ENCODE data around the gene CSTA. TPM values are rescaled to one million over a fixed set of nuclear protein-coding genes. Genes with fewer than 3 reads are reported as not detected.

Gene CSTA
- total and polyA plus RNA-seq, 2 experiments from 2014 or later, result 0.28 TPM; not detected in 1

DNA sequence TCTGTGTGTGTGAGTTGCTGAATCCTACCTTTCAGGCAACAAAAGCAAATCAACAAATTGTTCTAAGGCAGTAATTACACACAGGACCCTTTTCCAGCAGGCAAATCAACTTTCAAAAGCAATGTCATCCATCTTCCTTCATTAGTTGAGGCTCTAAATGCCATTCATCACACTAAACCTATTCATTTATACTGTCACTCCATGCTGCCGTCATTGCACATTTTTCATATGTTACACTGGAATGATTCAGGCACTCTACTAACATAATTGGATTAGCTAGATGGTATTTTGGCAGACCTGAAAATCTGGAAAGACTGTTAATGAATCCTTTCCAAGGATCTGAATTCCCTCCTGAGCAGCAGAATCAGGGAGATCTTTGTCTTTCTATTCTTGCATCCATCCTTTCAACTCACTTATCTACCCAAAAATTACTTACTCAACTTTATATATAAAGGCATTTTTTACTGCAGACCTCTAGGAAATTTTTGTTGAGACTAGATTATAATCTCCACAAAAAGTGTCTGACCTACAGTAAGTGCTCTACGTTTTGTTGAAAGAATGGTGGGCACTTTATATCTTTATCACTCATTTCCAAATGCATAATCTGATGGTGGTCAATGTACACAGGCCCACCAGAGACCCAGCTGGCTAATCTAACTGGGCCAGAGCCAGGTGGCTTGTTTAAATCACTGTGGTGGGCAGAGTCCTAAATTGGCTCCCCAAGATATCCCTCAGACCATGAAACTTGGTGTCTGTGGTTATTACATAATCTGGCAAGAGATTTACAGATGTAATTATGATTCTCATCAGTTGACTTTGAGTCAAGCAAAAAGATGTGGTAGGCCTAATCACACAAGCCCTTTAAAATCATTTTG is 33.0 kb downstream of the CSTA start:
- Histone ChIP-seq H3K27ac (no peak overlapping the region), H2AFZ (no peak overlapping the region), H3K9me2 (replicated peaks; ENCODE audit: insufficient read depth) (no peaks in the 10 kb centered on the region), H3K9me3 (ENCODE audit: low read depth) (no peaks in the 10 kb centered on the region), H3K4me3 (no peak overlapping the region), H4K20me1 (ENCODE audit: insufficient read depth, poor library complexity, severe bottlenecking) (no peaks in the 10 kb centered on the region), H3K79me2 (no peaks in the 10 kb centered on the region), H3K36me3 (replicated peaks; ENCODE audit: insufficient read depth, low read depth) (no peaks in the 10 kb centered on the region), H3K4me2 (no peak overlapping the region), H3K4me1 (ENCODE audit: insufficient read depth) (peaks cover 11% of the 10 kb centered on the region), H3K27me3 (no peaks in the 10 kb centered on the region)
- TF ChIP-seq EZH2 (IDR thresholded peaks at IDR 0.05; ENCODE audit: borderline replicate concordance) (no peak), EZH2phosphoT487 (IDR thresholded peaks at IDR 0.05; ENCODE audit: low read depth, severe bottlenecking, unreplicated experiment) (no peak)
- TF ChIP-seq, protein P1, sequence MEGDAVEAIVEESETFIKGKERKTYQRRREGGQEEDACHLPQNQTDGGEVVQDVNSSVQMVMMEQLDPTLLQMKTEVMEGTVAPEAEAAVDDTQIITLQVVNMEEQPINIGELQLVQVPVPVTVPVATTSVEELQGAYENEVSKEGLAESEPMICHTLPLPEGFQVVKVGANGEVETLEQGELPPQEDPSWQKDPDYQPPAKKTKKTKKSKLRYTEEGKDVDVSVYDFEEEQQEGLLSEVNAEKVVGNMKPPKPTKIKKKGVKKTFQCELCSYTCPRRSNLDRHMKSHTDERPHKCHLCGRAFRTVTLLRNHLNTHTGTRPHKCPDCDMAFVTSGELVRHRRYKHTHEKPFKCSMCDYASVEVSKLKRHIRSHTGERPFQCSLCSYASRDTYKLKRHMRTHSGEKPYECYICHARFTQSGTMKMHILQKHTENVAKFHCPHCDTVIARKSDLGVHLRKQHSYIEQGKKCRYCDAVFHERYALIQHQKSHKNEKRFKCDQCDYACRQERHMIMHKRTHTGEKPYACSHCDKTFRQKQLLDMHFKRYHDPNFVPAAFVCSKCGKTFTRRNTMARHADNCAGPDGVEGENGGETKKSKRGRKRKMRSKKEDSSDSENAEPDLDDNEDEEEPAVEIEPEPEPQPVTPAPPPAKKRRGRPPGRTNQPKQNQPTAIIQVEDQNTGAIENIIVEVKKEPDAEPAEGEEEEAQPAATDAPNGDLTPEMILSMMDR (IDR thresholded peaks at IDR 0.05; ENCODE audit: poor library complexity), result no peak
- DNase-seq (ENCODE audit: low spot score), result no peak
- WGBS (ENCODE audit: low lambda C conversion rate, missing lambda C conversion rate), result 79% methylated on average over 2 of the region's 2 CpGs

DNA sequence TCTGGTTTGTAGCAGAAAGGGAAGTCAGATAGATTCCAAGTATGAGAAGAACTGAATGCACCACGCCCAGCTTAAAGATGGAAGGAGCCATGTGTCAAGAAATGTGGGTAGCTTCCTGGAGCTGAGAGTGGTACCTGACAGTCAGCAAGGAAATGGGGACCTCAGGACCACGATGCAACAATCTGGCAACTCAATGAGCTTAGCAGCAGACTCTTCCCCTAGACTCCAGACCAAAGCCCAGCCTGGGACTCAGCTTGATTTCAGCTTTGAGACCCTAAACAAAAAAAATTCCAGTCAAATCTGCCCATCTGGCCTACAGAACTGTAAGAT is 33.6 kb downstream of the CSTA start:
- no peak overlapping the region for H3K4me3 ChIP-seq
- H4K20me1 ChIP-seq (ENCODE audit: insufficient read depth, poor library complexity, severe bottlenecking), result no peaks in the 10 kb centered on the region
- 93% methylated on average over 2 of the region's 2 CpGs for WGBS (ENCODE audit: low lambda C conversion rate, missing lambda C conversion rate)
- H3K4me1 ChIP-seq (ENCODE audit: insufficient read depth), result peaks cover 17% of the 10 kb centered on the region
- H3K36me3 ChIP-seq (replicated peaks; ENCODE audit: insufficient read depth, low read depth), result no peaks in the 10 kb centered on the region
- H3K27me3 ChIP-seq, result no peaks in the 10 kb centered on the region
- H3K79me2 ChIP-seq, result no peaks in the 10 kb centered on the region
- H3K9me2 ChIP-seq (replicated peaks; ENCODE audit: insufficient read depth), result no peaks in the 10 kb centered on the region
- no peak overlapping the region for H3K4me2 ChIP-seq
- TF ChIP-seq, protein P1 (IDR thresholded peaks at IDR 0.05; ENCODE audit: poor library complexity), result no peak
- TF ChIP-seq EZH2 (IDR thresholded peaks at IDR 0.05; ENCODE audit: borderline replicate concordance), result no peak
- no peak for TF ChIP-seq EZH2phosphoT487 (IDR thresholded peaks at IDR 0.05; ENCODE audit: low read depth, severe bottlenecking, unreplicated experiment)
- DNase-seq (ENCODE audit: low spot score), result no peak
- no peaks in the 10 kb centered on the region for H3K9me3 ChIP-seq (ENCODE audit: low read depth)
- no peak overlapping the region for H2AFZ ChIP-seq
- H3K27ac ChIP-seq, result no peak overlapping the region

DNA sequence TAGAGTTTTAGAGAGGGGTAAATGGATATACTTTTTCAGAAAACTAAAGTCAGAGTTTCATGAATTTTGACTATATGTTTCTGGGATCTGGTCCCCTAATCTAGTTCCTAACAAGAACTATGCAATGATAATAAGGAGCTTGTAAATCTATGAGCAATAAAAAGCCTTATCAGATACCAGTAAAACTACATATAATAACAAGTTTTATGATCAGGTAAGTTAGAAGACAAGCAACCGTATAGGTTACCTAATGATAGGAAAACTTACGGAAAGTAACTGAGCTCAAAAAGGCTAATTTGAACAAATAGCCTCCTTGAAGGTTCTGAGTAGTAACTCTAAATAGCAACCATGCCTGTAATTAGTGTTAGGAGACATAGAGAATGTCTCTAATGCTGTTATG is 37.0 kb downstream of the CSTA start:
- Histone ChIP-seq H3K36me3 (replicated peaks; ENCODE audit: insufficient read depth, low read depth) (no peaks in the 10 kb centered on the region), H3K9me3 (ENCODE audit: low read depth) (no peaks in the 10 kb centered on the region), H4K20me1 (ENCODE audit: insufficient read depth, poor library complexity, severe bottlenecking) (no peaks in the 10 kb centered on the region), H3K4me2 (no peak overlapping the region), H3K4me1 (ENCODE audit: insufficient read depth) (peaks cover 34% of the 10 kb centered on the region), H3K4me3 (no peak overlapping the region), H3K9me2 (replicated peaks; ENCODE audit: insufficient read depth) (no peaks in the 10 kb centered on the region), H2AFZ (no peak overlapping the region), H3K27me3 (no peaks in the 10 kb centered on the region), H3K27ac (peak overlapping the region; percentile 90), H3K79me2 (no peaks in the 10 kb centered on the region)
- TF ChIP-seq EZH2 (IDR thresholded peaks at IDR 0.05; ENCODE audit: borderline replicate concordance), result no peak
- TF ChIP-seq, protein P1 (IDR thresholded peaks at IDR 0.05; ENCODE audit: poor library complexity), result no peak
- TF ChIP-seq EZH2phosphoT487 (IDR thresholded peaks at IDR 0.05; ENCODE audit: low read depth, severe bottlenecking, unreplicated experiment), result no peak
- 62% methylated on average over 2 of the region's 2 CpGs for WGBS (ENCODE audit: low lambda C conversion rate, missing lambda C conversion rate)
- no peak for DNase-seq (ENCODE audit: low spot score)
